DOHH2 (cell line): ENCODE results near the gene BRINP1.

Experiments used
- EZH2phosphoT487 ChIP-seq: fragments of 200-600 bp; sonication (generic); IDR thresholded peaks from 2 replicates; pipeline ENCODE4 v1.6.1; 2017; ENCODE audit warnings: borderline replicate concordance, mild to moderate bottlenecking, antibody characterized with exemption, low read length, moderate library complexity, mixed read lengths
- TF ChIP-seq, protein P1 (sequence below): fragments of 200-600 bp; sonication (generic); IDR thresholded peaks from one replicate; pipeline ENCODE4 v1.5.1; 2014; ENCODE audit warnings: antibody characterized with exemption, mild to moderate bottlenecking, low read depth, low read length; ENCODE audit not compliant: poor library complexity, severe bottlenecking

DNA sequence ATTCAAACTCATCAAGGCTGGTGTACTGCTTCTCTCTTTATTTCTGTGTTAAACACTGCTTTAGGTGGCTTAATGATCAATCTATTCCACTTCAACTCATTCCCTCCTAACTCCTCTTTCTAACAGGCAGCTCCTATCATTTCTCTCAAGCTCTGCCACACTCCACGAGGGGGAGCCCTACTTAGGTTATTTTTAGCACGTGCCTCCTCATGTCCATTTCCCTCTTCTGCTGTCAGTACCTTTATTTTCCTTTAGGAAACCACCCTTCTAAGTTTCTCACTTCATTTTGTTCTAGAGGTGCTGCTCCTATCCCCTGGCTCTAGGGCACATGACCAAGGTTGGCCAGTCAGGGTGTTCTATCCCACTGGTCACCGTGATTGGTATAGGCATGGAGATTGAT is 6.7 kb upstream of the BRINP1 start:
- TF ChIP-seq, protein P1, sequence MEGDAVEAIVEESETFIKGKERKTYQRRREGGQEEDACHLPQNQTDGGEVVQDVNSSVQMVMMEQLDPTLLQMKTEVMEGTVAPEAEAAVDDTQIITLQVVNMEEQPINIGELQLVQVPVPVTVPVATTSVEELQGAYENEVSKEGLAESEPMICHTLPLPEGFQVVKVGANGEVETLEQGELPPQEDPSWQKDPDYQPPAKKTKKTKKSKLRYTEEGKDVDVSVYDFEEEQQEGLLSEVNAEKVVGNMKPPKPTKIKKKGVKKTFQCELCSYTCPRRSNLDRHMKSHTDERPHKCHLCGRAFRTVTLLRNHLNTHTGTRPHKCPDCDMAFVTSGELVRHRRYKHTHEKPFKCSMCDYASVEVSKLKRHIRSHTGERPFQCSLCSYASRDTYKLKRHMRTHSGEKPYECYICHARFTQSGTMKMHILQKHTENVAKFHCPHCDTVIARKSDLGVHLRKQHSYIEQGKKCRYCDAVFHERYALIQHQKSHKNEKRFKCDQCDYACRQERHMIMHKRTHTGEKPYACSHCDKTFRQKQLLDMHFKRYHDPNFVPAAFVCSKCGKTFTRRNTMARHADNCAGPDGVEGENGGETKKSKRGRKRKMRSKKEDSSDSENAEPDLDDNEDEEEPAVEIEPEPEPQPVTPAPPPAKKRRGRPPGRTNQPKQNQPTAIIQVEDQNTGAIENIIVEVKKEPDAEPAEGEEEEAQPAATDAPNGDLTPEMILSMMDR = peak; percentile 63
- no peak for TF ChIP-seq EZH2phosphoT487
